ENCODE results near the gene ARFRP1. TPM values are rescaled to one million over a fixed set of nuclear protein-coding genes. Genes with fewer than 3 reads are reported as not detected.

Gene ARFRP1
- total and polyA plus RNA-seq, 2 of the 4 experiments (the other 2 are of a cell fraction): 25.3 to 36.6 TPM

GRCh38 chr20:63700199-63701050, 7.4 kb downstream of the ARFRP1 start:
- in situ Hi-C loops (cut with MboI; ENCODE audit: low sequenced_read_pairs) (loop anchor here (10.0 kb wide), 1 partner anchor 164 kb away; the partner anchor contains the start of genes ABHD16B and TPD52L2), dilution Hi-C loops (cut with HindIII; ENCODE audit: low sequenced_read_pairs, unreplicated experiment) (no loop called here)
- H4K5ac ChIP-seq (ENCODE audit: low read depth, low read length): no peak overlapping the region

More at GRCh38 chr20:63700199-63701050, 7.4 kb downstream of the ARFRP1 start:
- 90% methylated on average over 11 of the region's 43 CpGs; no CpG with 5 or more reads in 1 of the 2 experiments for WGBS, 2 experiments (ENCODE audit: extremely low coverage in 2 of 2, insufficient read length in 1 of 2)
- TF ChIP-seq USF2 (IDR thresholded peaks at IDR 0.05; ENCODE audit: low read depth, low read length) (no peak), RCOR1 (IDR thresholded peaks at IDR 0.05; ENCODE audit: insufficient replicate concordance, low read length) (no peak), NFE2L2 (IDR thresholded peaks at IDR 0.05; ENCODE audit: low read depth, low read length) (no peak), MXI1 (IDR thresholded peaks at IDR 0.05; ENCODE audit: borderline replicate concordance, low read depth, low read length) (no peak), SMC3 (IDR thresholded peaks at IDR 0.05; ENCODE audit: low read depth, low read length) (no peak), ELK1 (IDR thresholded peaks at IDR 0.05; ENCODE audit: borderline replicate concordance, low read depth, low read length) (no peak), RAD21 (IDR thresholded peaks at IDR 0.05; ENCODE audit: low read length) (no peak), POLR2A (IDR thresholded peaks at IDR 0.05; ENCODE audit: low read depth, low read length) (no peak), CEBPB (IDR thresholded peaks at IDR 0.05; ENCODE audit: low read depth, low read length) (no peak), CHD1 (IDR thresholded peaks at IDR 0.05; ENCODE audit: low read depth, low read length) (no peak), RFX5 (IDR thresholded peaks at IDR 0.05; ENCODE audit: low read depth, low read length) (no peak), MAZ (IDR thresholded peaks at IDR 0.05; ENCODE audit: borderline replicate concordance, low read depth, low read length) (no peak), CTCF (conservative IDR thresholded peaks at IDR 0.05; ENCODE audit: low read depth, low read length) (no peak)
- peaks cover 17 to 66% of the 10 kb centered on the region in 2 experiments; a peak in 3 of 4 replicates for H3K79me1 ChIP-seq (ENCODE audit: low read depth in 1 of 2, low read length in 2 of 2)
- H4K91ac ChIP-seq (ENCODE audit: insufficient read depth, low read depth, low read length): no peak overlapping the region
- no peak overlapping the region for H2AFZ ChIP-seq (replicated peaks; ENCODE audit: low read length, poor library complexity)
- peak overlapping the region; percentile 65; the same call in 1 of the 2 replicates for H2BK120ac ChIP-seq (ENCODE audit: low read depth, low read length)
- H3K9me1 ChIP-seq (ENCODE audit: insufficient read depth, low read length): no peaks in the 10 kb centered on the region
- no peak overlapping the region for H3K4me3 ChIP-seq (ENCODE audit: insufficient read depth, low read depth, low read length)
- H3K27me3 ChIP-seq (ENCODE audit: control insufficient read depth, insufficient read depth, low read length): no peaks in the 10 kb centered on the region
- no peak overlapping the region; the same call in 1 of the 2 replicates for H3K27ac ChIP-seq (ENCODE audit: insufficient read depth, low read length)
- intact Hi-C loops (cut with micrococcal nuclease): no loop called here
- H2BK5ac ChIP-seq (ENCODE audit: low read depth, low read length, poor library complexity, severe bottlenecking): peak overlapping the region; percentile 98
- ChIA-PET POLR2A (ENCODE audit: unreplicated experiment) (no interaction called here), CTCF (no interaction called here)
- peak overlapping the region; percentile 23 for H2AK9ac ChIP-seq (replicated peaks; ENCODE audit: low read depth, low read length, poor library complexity)
- DNase-seq (no peak), ATAC-seq (ENCODE audit: low read depth) (no peak)
- no peak overlapping the region for H3K23ac ChIP-seq (ENCODE audit: low read depth, low read length)
- H3K18ac ChIP-seq (ENCODE audit: low read depth, low read length): no peak overlapping the region
- no peak overlapping the region for H3K4ac ChIP-seq (ENCODE audit: low read depth, low read length)
- no TSS peak for BruUV-seq (replicated peaks)
- H2BK15ac ChIP-seq (ENCODE audit: low read depth, low read length): no peak overlapping the region
- H2AK5ac ChIP-seq (ENCODE audit: low read depth, low read length): peak overlapping the region; percentile 78
- no peak overlapping the region for H2BK20ac ChIP-seq (ENCODE audit: low read depth, low read length)
- H4K8ac ChIP-seq (ENCODE audit: low read depth in 2 of 2, low read length in 2 of 2): peak overlapping the region in 1 of 2 experiments; percentile 91; a peak in 1 of 4 replicates
- peaks cover 22% of the 10 kb centered on the region for H3K4me1 ChIP-seq (ENCODE audit: control insufficient read depth, insufficient read depth, low read length)
- 0 out of 2 replicates have a peak overlapping the region, but pooled peaks have one; percentile 22 for H3K56ac ChIP-seq (ENCODE audit: extremely low read depth, insufficient read depth, low read length)
- no peak overlapping the region for H3K14ac ChIP-seq (replicated peaks; ENCODE audit: low read depth, low read length)
- no peaks in the 10 kb centered on the region for H4K20me1 ChIP-seq (ENCODE audit: insufficient read depth, low read length)
- H3K9ac ChIP-seq (ENCODE audit: low read depth, low read length): no peak overlapping the region
- H3K36me3 ChIP-seq (ENCODE audit: control insufficient read depth, insufficient read depth, low read length): peaks cover 22% of the 10 kb centered on the region
- H3K4me2 ChIP-seq (ENCODE audit: low read depth, low read length): no peak overlapping the region
- H3K9me3 ChIP-seq (ENCODE audit: control insufficient read depth, insufficient read depth, low read length): no peaks in the 10 kb centered on the region
